Astrocyte of the cerebellum (primary cell): Measurements from ENCODE around the gene CDH15.

Experiments used
- DNase-seq: peaks from one replicate; pipeline ENCODE4 v3.0.0-alpha.2; 2011; ENCODE audit warnings: low read depth
- H3K4me3 ChIP-seq: 2 replicates; pipeline ENCODE4 v1.5.1; 2011; ENCODE audit warnings: mild to moderate bottlenecking, low read depth, low read length, moderate library complexity
- CTCF ChIP-seq: IDR thresholded peaks from 2 replicates; pipeline ENCODE4 v1.5.1; 2012; ENCODE audit warnings: low read length, low read depth, moderate library complexity, mild to moderate bottlenecking; ENCODE audit errors: missing control alignments
- in situ Hi-C: cut with HindIII; loops from 2 replicates; pipeline ENCODE4 v1.10.0; 2017; ENCODE audit warnings: low sequenced_read_pairs

CDH15 gene

GRCh38 chr16:89216315-89217137 is 45.0 kb downstream of the CDH15 start:
- in situ Hi-C loops = loop anchor here (5.0 to 25.0 kb wide), 3 partner anchors 74 to 254 kb away; no protein-coding TSS in a partner anchor
- peak overlapping the region; percentile 92 for H3K4me3 ChIP-seq
- peak; percentile 71 for TF ChIP-seq CTCF
- DNase-seq = peak; percentile 64

GRCh38 chr16:89217138-89217387 is 45.5 kb downstream of the CDH15 start:
- DNase-seq = no peak
- no peak for TF ChIP-seq CTCF
- peak overlapping the region; percentile 92 for H3K4me3 ChIP-seq
- in situ Hi-C loops = loop anchor here (5.0 to 25.0 kb wide), 3 partner anchors 75 to 255 kb away; no protein-coding TSS in a partner anchor

GRCh38 chr16:89217388-89218191 is 46.0 kb downstream of the CDH15 start, which contains the start of gene ZNF778:
TSS of gene ZNF778 (plus strand) at chr16:89217703. CDS start at chr16:89221128, 3,425 bp downstream.
- peak; percentile 42 for DNase-seq
- in situ Hi-C loops = loop anchor here (5.0 to 25.0 kb wide), 3 partner anchors 75 to 255 kb away; no protein-coding TSS in a partner anchor
- no peak for TF ChIP-seq CTCF
- peak within 1 kb of the TSS; percentile 92 for H3K4me3 ChIP-seq

- in situ Hi-C loops = loop anchor here (5.0 to 25.0 kb wide), 3 partner anchors 77 to 257 kb away; no protein-coding TSS in a partner anchor
- no peak for TF ChIP-seq CTCF
- DNase-seq = no peak
- H3K4me3 ChIP-seq = no peak overlapping the region
Measured at GRCh38 chr16:89219365-89219764, 47.8 kb downstream of the CDH15 start.

GRCh38 chr16:89221604-89222003 is 50.1 kb downstream of the CDH15 start:
- no peak for DNase-seq
- H3K4me3 ChIP-seq = no peak overlapping the region
- in situ Hi-C loops = loop anchor here (25.0 kb wide), 1 partner anchor 259 kb away; no protein-coding TSS in a partner anchor
- no peak for TF ChIP-seq CTCF

GRCh38 chr16:89222931-89223330 is 51.4 kb downstream of the CDH15 start:
- no peak for TF ChIP-seq CTCF
- DNase-seq = no peak
- H3K4me3 ChIP-seq = no peak overlapping the region
- in situ Hi-C loops = loop anchor here (25.0 kb wide), 1 partner anchor 261 kb away; no protein-coding TSS in a partner anchor
